Keratinocyte (primary cell): ENCODE results near the gene ZCCHC7.

Experiments used
- CTCF ChIP-seq, 3 experiments: IDR thresholded peaks in 1 of 3; conservative IDR thresholded peaks in 1 of 3; optimal IDR thresholded peaks in 1 of 3; 2 replicates in 2 of 3; 3 replicates in 1 of 3; pipeline versions ENCODE3 to v1.5.1; 2011; ENCODE audit warnings: low read length in 3 of 3, mild to moderate bottlenecking in 3 of 3, moderate library complexity in 2 of 3, control low read depth in 1 of 3, inconsistent platforms in 1 of 3; ENCODE audit not compliant: insufficient read depth in 2 of 3; ENCODE audit errors: extremely low read depth in 1 of 3
- EZH2 ChIP-seq: IDR thresholded peaks from one replicate; pipeline ENCODE4 v1.6.1; 2012; ENCODE audit warnings: inconsistent platforms, mild to moderate bottlenecking, low read length, moderate library complexity

GRCh38 chr9:37369671-37370070 lies 249.3 kb downstream of the ZCCHC7 start:
- TF ChIP-seq CTCF (optimal IDR thresholded peaks at IDR 0.05 in 1 of 3, IDR thresholded peaks at IDR 0.05 in 1 of 3, conservative IDR thresholded peaks at IDR 0.05 in 1 of 3; ENCODE audit: extremely low read depth in 1 of 3, insufficient read depth in 2 of 3, low read length in 3 of 3) (no peak), EZH2 (no peak)
